Pancreas (tissue), 10 donors: ENCODE results near the gene PIP4K2C. TPM values are rescaled to one million over a fixed set of nuclear protein-coding genes. Genes with fewer than 3 reads are reported as not detected.
A peak's percentile ranks its signal among the peaks of the same experiment; 100 is the strongest.

Experiments
- ATAC-seq, 4 donors: fragments of 200-7000 bp; cut with Tn5 transposase; one replicate each; pipeline versions ENCODE4 v1.8.0 to v1.9.1; 2020; ENCODE audit warnings: mild to moderate bottlenecking in 4 of 4, moderate library complexity in 4 of 4
- DNase-seq, 6 donors: peaks; one replicate each; pipeline ENCODE4 v3.0.0-alpha.2; 2020
- FAIRE-seq: peaks from 2 replicates; lab custom pipeline; 2012; peaks lifted over from hg19 to GRCh38; lab: Jason Lieb, UNC
- H3K27ac ChIP-seq, 4 donors: fragments of 200-600 bp; sonication (generic); 1 replicate in 3 of 4; 2 replicates in 1 of 4; pipeline versions ENCODE4 v1.5.0 to v1.8.0; 2020
- H3K27me3 ChIP-seq, 4 donors: fragments of 200-600 bp; one replicate each; pipeline ENCODE4 v1.8.0; 2021
- H3K36me3 ChIP-seq, 3 donors: fragments of 200-600 bp; sonication (generic) in 1 of 3; one replicate each; pipeline versions ENCODE4 v1.5.0 to v1.8.0; 2020 to 2021
- H3K4me1 ChIP-seq, 3 donors: fragments of 200-600 bp; one replicate each; pipeline ENCODE4 v1.8.0; 2021
- H3K4me3 ChIP-seq, 4 donors: fragments of 200-600 bp; sonication (generic) in 2 of 4; one replicate each; pipeline versions ENCODE4 v1.5.0 to v1.8.0; 2020 to 2021
- H3K9me3 ChIP-seq, 4 donors: fragments of 200-600 bp; one replicate each; pipeline ENCODE4 v1.8.0; 2021
- CTCF ChIP-seq, 4 donors: fragments of 200-600 bp; sonication (generic) in 3 of 4; IDR thresholded peaks; one replicate each; pipeline versions ENCODE4 v1.5.0 to v1.8.0; 2021; ENCODE audit warnings: antibody characterized with exemption in 4 of 4
- WGBS, 2 donors: extraction: QIAGEN DNeasy Blood & Tissue Kit; methylation state at CpG; one replicate each; pipeline ENCODE4 v1.1.7; 2013; 5-methylcytosine and 5-hydroxymethylcytosine counted together
- intact Hi-C, 3 donors: fragments of 100-400 bp; cut with DNase I; formaldehyde crosslinking; loops; one replicate each; pipeline versions ENCODE4 v1.11.1 to v1.14.2; 2022
- polyA plus RNA-seq, 2 donors: library from polyadenylated mRNA; stranded (reverse); fragments of 200-250 nt; gene quantifications; one replicate each; pipeline ENCODE4 v1.2.3, GENCODE V29; 2013
- total RNA-seq, 6 donors: library from RNA; stranded (reverse); fragmentation: NEBNext Ultra II Directional in 4 of 6; extraction: Animal tissue kit (Norgen Biotek cat#: 25700) in 4 of 6; gene quantifications; one replicate each; pipeline versions ENCODE4 v1.2.1 to v1.2.4, GENCODE V29; 2021 to 2023
- donor health status: healthy with polysubstance abuse.
- donor health status: DM: no; HTN: no; CAD: no; lungs with moderate emphysema.
- donor health status: DM: no; HTN: no; CAD: no.
- donor health status: control.
- donor health status: control.
- donor health status: Bipolar disorder and iron deficiency.
- donor health status: DM: yes; HTN: yes; CAD: no.
- donor health status: DM: no; HTN: no; CAD: no.
- donor health status: DM: no; HTN: no; CAD: no.
- donor health status: DM: yes; HTN: yes; CAD: no.

The PIP4K2C gene
- total and polyA plus RNA-seq, 8 donors, result 5.3 to 17.0 (median 15.4) TPM

GRCh38 chr12:57549203-57549908 is 41.6 kb upstream of the PIP4K2C start:
- 47 to 51% methylated on average over 13 of the region's 13 CpGs for WGBS, 2 donors
- Histone ChIP-seq H3K4me1 (peaks cover 0 to 12% (median 5%) of the 10 kb centered on the region in 3 donors), H3K4me3 (peak overlapping the region in 2 of 4 donors; percentile 5 to 40), H3K9me3 (no peaks in the 10 kb centered on the region), H3K36me3 (no peaks in the 10 kb centered on the region), H3K27me3 (no peaks in the 10 kb centered on the region), H3K27ac (no peak overlapping the region)
- no peak for TF ChIP-seq CTCF (IDR thresholded peaks at IDR 0.05)
- ATAC-seq (no peak), FAIRE-seq (no peak), DNase-seq (no peak)
- intact Hi-C loops, result no loop called here

- DNase-seq, result peak in 3 of 6 donors; percentile 34 to 73 (median 71)
- H3K9me3 ChIP-seq, result no peaks in the 10 kb centered on the region
- no peak for FAIRE-seq
- H3K4me1 ChIP-seq, result peaks cover 0 to 11% (median 5%) of the 10 kb centered on the region in 3 donors
- 12 to 13% methylated on average over 40 to 52 of the region's 52 CpGs for WGBS, 2 donors
- no peak within 1 kb of the TSS for H3K27ac ChIP-seq
- ATAC-seq, result peak in 2 of 4 donors; percentile 8 to 22
- H3K4me3 ChIP-seq, result peak within 1 kb of the TSS in 3 of 4 donors; percentile 5 to 40 (median 5)
- TF ChIP-seq CTCF (IDR thresholded peaks at IDR 0.05), result no peak
- H3K27me3 ChIP-seq, result no peaks in the 10 kb centered on the region
- intact Hi-C loops, result no loop called here
- H3K36me3 ChIP-seq, result no peaks in the 10 kb centered on the region
Measured at GRCh38 chr12:57549909-57550640, 40.9 kb upstream of the PIP4K2C start, which contains the start of gene KIF5A. KIF5A (plus strand) TSS chr12:57550044; CDS start chr12:57550272, 228 bp downstream.

- ATAC-seq (no peak), FAIRE-seq (no peak), DNase-seq (no peak)
- Histone ChIP-seq H3K27ac (no peak overlapping the region), H3K9me3 (no peaks in the 10 kb centered on the region), H3K27me3 (no peaks in the 10 kb centered on the region), H3K36me3 (no peaks in the 10 kb centered on the region), H3K4me1 (peaks cover 0 to 2% (median 2%) of the 10 kb centered on the region in 3 donors), H3K4me3 (no peak overlapping the region)
- intact Hi-C loops, result no loop called here
- no peak for TF ChIP-seq CTCF (IDR thresholded peaks at IDR 0.05)
- WGBS, 2 donors, result 69 to 75% methylated on average over 7 of the region's 7 CpGs
Measured at GRCh38 chr12:57550641-57551549, 40.1 kb upstream of the PIP4K2C start.

GRCh38 chr12:57551637-57552305 is 39.2 kb upstream of the PIP4K2C start:
- no peak for ATAC-seq
- H3K4me1 ChIP-seq, result no peaks in the 10 kb centered on the region
- H3K36me3 ChIP-seq, result no peaks in the 10 kb centered on the region
- no peaks in the 10 kb centered on the region for H3K9me3 ChIP-seq
- no peak for FAIRE-seq
- DNase-seq, result no peak
- intact Hi-C loops, result no loop called here
- H3K27me3 ChIP-seq, result no peaks in the 10 kb centered on the region
- H3K4me3 ChIP-seq, result no peak overlapping the region
- 84% methylated on average over 3 of the region's 3 CpGs for WGBS, 2 donors
- no peak for TF ChIP-seq CTCF (IDR thresholded peaks at IDR 0.05)
- no peak overlapping the region for H3K27ac ChIP-seq
